CD4-positive, alpha-beta T cell (primary cell): ENCODE measurements around the gene ZNF77. TPM values are rescaled to one million over a fixed set of nuclear protein-coding genes. Genes with fewer than 3 reads are reported as not detected.
"Not testable (repeated sequence)": the region's sequence is repeated elsewhere in the genome, so short reads cannot be mapped to it uniquely, and the experiment has no call there.

Experiments
- ATAC-seq: fragments of 200-7000 bp; cut with Tn5 transposase; one replicate; pipeline ENCODE4 v1.10.0; 2022; ENCODE audit warnings: mild to moderate bottlenecking; ENCODE audit not compliant: poor library complexity
- CTCF ChIA-PET: fragments of 350-600 bp; sonication (Branson Sonifier 250); formaldehyde crosslinking; loops from one replicate; lab custom pipeline; 2021; ENCODE audit warnings: antibody characterized with exemption, inconsistent platforms; lab: Charles Lee
- POLR2A ChIA-PET: fragments of 350-600 bp; sonication (Branson Sonifier 250); formaldehyde crosslinking; loops from one replicate; lab custom pipeline; 2021; ENCODE audit warnings: antibody characterized with exemption, inconsistent platforms; lab: Charles Lee
- DNase-seq, 14 experiments: peaks; one replicate each; pipeline ENCODE4 v3.0.0-alpha.2; 2013 to 2020; ENCODE audit warnings: mixed read lengths in 2 of 14
- H3K27ac ChIP-seq, 2 donors: one replicate each; pipeline versions ENCODE4 v1.5.1 to v1.7.0; 2013; ENCODE audit warnings: low read length in 2 of 2, low read depth in 1 of 2, mild to moderate bottlenecking in 1 of 2
- H3K27me3 ChIP-seq, 2 experiments: 1 replicate in 1 of 2; 2 replicates in 1 of 2; pipeline versions ENCODE4 v1.6.1 to v1.7.0; 2013; ENCODE audit warnings: low read length in 2 of 2, control low read depth in 1 of 2, mild to moderate bottlenecking in 1 of 2, moderate library complexity in 1 of 2; ENCODE audit not compliant: insufficient read depth in 2 of 2, control insufficient read depth in 1 of 2
- H3K36me3 ChIP-seq: one replicate; pipeline ENCODE4 v1.6.1; 2013; ENCODE audit warnings: low read length, control low read depth; ENCODE audit not compliant: insufficient read depth
- H3K4me1 ChIP-seq: one replicate; pipeline ENCODE4 v1.6.1; 2013; ENCODE audit warnings: low read length, control low read depth; ENCODE audit not compliant: insufficient read depth
- H3K4me3 ChIP-seq: one replicate; pipeline ENCODE4 v1.5.1; 2013; ENCODE audit warnings: mild to moderate bottlenecking, low read length, moderate library complexity
- H3K9me3 ChIP-seq, 2 experiments: 1 replicate in 1 of 2; 2 replicates in 1 of 2; pipeline versions ENCODE4 v1.6.1 to v1.7.0; 2013; ENCODE audit warnings: low read length in 2 of 2, mild to moderate bottlenecking in 2 of 2, control low read depth in 1 of 2, moderate library complexity in 1 of 2; ENCODE audit not compliant: control insufficient read depth in 1 of 2, insufficient read depth in 1 of 2
- H3K27ac Mint-ChIP-seq: one replicate; pipeline ENCODE4 v1.8.0; 2020; ENCODE audit warnings: mixed read lengths
- H3K27me3 Mint-ChIP-seq: one replicate; pipeline ENCODE4 v1.8.0; 2021; ENCODE audit warnings: mixed read lengths
- H3K36me3 Mint-ChIP-seq: one replicate; pipeline ENCODE4 v1.8.0; 2021; ENCODE audit warnings: low read depth, mixed read lengths
- H3K4me1 Mint-ChIP-seq: one replicate; pipeline ENCODE4 v1.8.0; 2021; ENCODE audit warnings: low read depth, mixed read lengths
- H3K4me3 Mint-ChIP-seq: one replicate; pipeline ENCODE4 v1.8.0; 2020; ENCODE audit warnings: mild to moderate bottlenecking, mixed read lengths
- H3K9me3 Mint-ChIP-seq: one replicate; pipeline ENCODE4 v1.8.0; 2020; ENCODE audit warnings: mixed read lengths
- intact Hi-C, 2 experiments: fragments of 100-400 bp; cut with DNase I in 1 of 2; cut with micrococcal nuclease in 1 of 2; formaldehyde crosslinking; loops; one replicate each; pipeline versions ENCODE4 v1.15.1 to v1.9.0; 2023 to 2025; cut with DNase I, micrococcal nuclease
- total RNA-seq, 174 experiments: library from RNA in 2 of 174; stranded (reverse) in 2 of 174; gene quantifications; one replicate each; pipeline ENCODE4 v1.2.3 and lab custom pipeline; 2021 to 2026
- TF ChIP-seq, protein P1 (sequence below): fragments of 200-600 bp; IDR thresholded peaks from one replicate; pipeline ENCODE4 v1.8.0; 2022; ENCODE audit warnings: antibody characterized with exemption, mild to moderate bottlenecking

ZNF77 gene
- total RNA-seq, 2 experiments from 2014 or later, result 2.0 to 2.4 TPM

- no peaks in the 10 kb centered on the region for H3K27me3 ChIP-seq
- no peaks in the 10 kb centered on the region for H3K36me3 ChIP-seq
- ChIA-PET CTCF (no interaction called here), POLR2A (no interaction called here)
- H3K9me3 ChIP-seq, result peaks cover 0 to 7% of the 10 kb centered on the region in 2 experiments
- DNase-seq (no peak), ATAC-seq (no peak)
- Mint-ChIP-seq H3K36me3 (peaks cover 6% of the 10 kb centered on the region), H3K9me3 (peaks cover under 1% of the 10 kb centered on the region), H3K4me1 (peaks cover 18% of the 10 kb centered on the region), H3K4me3 (peak overlapping the region; percentile 52), H3K27ac (no peak overlapping the region), H3K27me3 (no peaks in the 10 kb centered on the region)
- no peak overlapping the region for H3K4me3 ChIP-seq
- TF ChIP-seq, protein P1, sequence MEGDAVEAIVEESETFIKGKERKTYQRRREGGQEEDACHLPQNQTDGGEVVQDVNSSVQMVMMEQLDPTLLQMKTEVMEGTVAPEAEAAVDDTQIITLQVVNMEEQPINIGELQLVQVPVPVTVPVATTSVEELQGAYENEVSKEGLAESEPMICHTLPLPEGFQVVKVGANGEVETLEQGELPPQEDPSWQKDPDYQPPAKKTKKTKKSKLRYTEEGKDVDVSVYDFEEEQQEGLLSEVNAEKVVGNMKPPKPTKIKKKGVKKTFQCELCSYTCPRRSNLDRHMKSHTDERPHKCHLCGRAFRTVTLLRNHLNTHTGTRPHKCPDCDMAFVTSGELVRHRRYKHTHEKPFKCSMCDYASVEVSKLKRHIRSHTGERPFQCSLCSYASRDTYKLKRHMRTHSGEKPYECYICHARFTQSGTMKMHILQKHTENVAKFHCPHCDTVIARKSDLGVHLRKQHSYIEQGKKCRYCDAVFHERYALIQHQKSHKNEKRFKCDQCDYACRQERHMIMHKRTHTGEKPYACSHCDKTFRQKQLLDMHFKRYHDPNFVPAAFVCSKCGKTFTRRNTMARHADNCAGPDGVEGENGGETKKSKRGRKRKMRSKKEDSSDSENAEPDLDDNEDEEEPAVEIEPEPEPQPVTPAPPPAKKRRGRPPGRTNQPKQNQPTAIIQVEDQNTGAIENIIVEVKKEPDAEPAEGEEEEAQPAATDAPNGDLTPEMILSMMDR, result no peak
- H3K4me1 ChIP-seq, result peaks cover 20% of the 10 kb centered on the region
- intact Hi-C loops, result loop anchor here in 1 of 2 experiments (5.0 kb wide), 1 partner anchor 60 kb away; the partner anchor contains the start of gene ZNF555
- no peak overlapping the region for H3K27ac ChIP-seq
These were observed 42.1 kb downstream of the ZNF77 start for GRCh38 chr19:2902590-2903218.

DNA sequence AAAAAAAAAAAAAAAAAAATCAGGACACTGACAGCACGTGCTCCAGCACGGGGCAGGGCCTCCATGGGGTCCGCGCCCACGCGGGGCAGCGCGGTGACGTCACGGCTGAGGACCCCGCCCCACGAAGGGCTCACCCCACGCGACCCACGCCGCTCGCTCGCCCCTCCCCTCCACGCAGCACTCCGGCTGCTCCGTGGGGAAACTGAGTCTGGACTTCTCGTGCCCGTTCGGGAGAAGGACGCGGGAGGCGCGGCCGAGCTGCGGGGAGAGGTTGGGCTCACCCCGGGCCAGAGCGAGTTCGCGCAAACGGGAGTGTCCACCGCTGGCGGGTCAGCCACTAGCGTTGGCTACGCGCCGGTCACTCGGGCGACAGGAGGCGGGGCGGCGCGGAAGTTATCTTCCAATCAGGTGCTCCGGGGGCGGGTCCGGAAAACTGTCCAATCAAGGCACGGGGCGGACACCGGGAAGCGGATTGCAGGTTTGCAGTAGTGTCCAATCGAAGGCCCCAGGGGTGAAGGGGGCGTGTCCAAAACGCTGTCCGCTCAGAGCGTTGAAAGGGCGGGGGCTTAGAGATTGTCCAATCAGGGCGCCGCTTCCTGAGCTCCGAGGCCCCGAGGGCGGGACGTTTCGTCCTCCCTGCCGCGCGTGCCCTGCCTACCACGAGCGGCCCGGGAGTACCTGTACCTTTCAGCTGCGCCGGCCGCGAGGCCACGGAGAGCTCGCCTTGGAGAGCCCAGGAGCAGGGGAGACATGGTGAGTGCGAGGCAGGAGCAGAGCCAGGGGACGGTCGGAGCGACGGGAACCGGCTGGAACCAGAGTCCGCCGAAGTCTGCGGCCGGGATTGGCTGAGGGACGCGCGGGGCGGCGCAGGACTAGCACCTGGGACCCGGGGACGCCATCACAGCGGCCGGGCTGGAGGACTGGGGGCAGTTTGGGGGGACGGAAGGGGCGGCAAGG is 44.2 kb downstream of the ZNF77 start, which contains the start of gene ZNF57:
Gene ZNF57, plus strand, starts transcription at position 633 of the 957 bp plus-strand sequence. Its CDS starts 118 bp downstream, at position 751.
- Mint-ChIP-seq H3K9me3 (peaks cover 3% of the 10 kb centered on the region), H3K27me3 (no peaks in the 10 kb centered on the region), H3K4me3 (peak within 1 kb of the TSS; percentile 98), H3K36me3 (peaks cover 6% of the 10 kb centered on the region), H3K4me1 (peaks cover 18% of the 10 kb centered on the region), H3K27ac (peak within 1 kb of the TSS; percentile 70)
- H3K9me3 ChIP-seq, result peaks cover 8 to 15% of the 10 kb centered on the region in 2 experiments
- no peak within 1 kb of the TSS for H3K27ac ChIP-seq
- H3K36me3 ChIP-seq, result no peaks in the 10 kb centered on the region
- ATAC-seq (peak; percentile 97), DNase-seq (peak; percentile 93 to 99 (median 97))
- intact Hi-C loops, result loop anchor here in 1 of 2 experiments (2.0 to 5.0 kb wide), 2 partner anchors 50 to 58 kb away; partner anchors contain the start of gene ZNF555
- peaks cover 20% of the 10 kb centered on the region for H3K4me1 ChIP-seq
- peak within 1 kb of the TSS; percentile 68 for H3K4me3 ChIP-seq
- TF ChIP-seq, protein P1, result no peak
- ChIA-PET POLR2A (interaction anchor here (1.0 to 1.1 kb wide), 9 partner anchors 12 to 862 kb away, joined by 3 to 13 read pairs (median 4); partner anchors contain the start of genes MRPL54, THOP1, TLE5 and ZNF555), CTCF (interaction anchor here (0.5 to 1.3 kb wide), 4 partner anchors 13 to 745 kb away, joined by 3 to 4 read pairs (median 4); no protein-coding TSS in a partner anchor)
- H3K27me3 ChIP-seq, result no peaks in the 10 kb centered on the region

GRCh38 chr19:2896694-2897093 is 48.1 kb downstream of the ZNF77 start:
- Mint-ChIP-seq H3K27ac (no peak overlapping the region), H3K9me3 (peaks cover 3% of the 10 kb centered on the region)
- no peak for ATAC-seq

DNA sequence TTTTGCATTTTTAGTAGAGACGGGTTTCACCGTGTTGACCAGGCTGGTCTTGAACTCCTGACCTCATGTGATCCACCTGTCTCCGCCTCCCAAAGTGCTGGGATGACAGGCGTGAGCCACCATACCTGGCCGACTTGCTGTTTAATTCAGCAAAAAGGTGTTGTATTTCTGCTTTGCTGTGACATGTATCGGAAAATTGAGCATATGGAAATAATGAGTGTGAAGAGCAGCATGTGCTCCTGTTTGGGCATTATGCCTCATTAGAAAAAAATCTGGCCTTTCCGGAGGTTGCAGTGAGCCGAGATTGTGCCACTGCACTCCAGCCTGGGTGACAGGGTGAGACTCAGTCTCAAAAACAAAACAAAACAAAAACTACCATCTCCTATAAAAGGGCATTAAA is 54.2 kb downstream of the ZNF77 start:
- H3K4me1 Mint-ChIP-seq, H3K36me3 Mint-ChIP-seq, H3K4me3 ChIP-seq, H3K9me3 Mint-ChIP-seq, H3K9me3 ChIP-seq, H3K27ac ChIP-seq, ATAC-seq, DNase-seq, H3K36me3 ChIP-seq, H3K27ac Mint-ChIP-seq, CTCF ChIA-PET, H3K27me3 Mint-ChIP-seq, POLR2A ChIA-PET, H3K27me3 ChIP-seq, H3K4me3 Mint-ChIP-seq, intact Hi-C loops: not testable (repeated sequence)
- peaks cover 18% of the 10 kb centered on the region for H3K4me1 ChIP-seq

More at GRCh38 chr19:2896694-2897093, 48.1 kb downstream of the ZNF77 start:
- peaks cover 8 to 15% of the 10 kb centered on the region in 2 experiments for H3K9me3 ChIP-seq
- peaks cover 10% of the 10 kb centered on the region for H3K4me1 Mint-ChIP-seq
- no peak overlapping the region for H3K4me3 ChIP-seq
- no peaks in the 10 kb centered on the region for H3K27me3 Mint-ChIP-seq
- intact Hi-C loops, result no loop called here
- H3K4me1 ChIP-seq, result peaks cover 16% of the 10 kb centered on the region
- TF ChIP-seq, protein P1, result no peak
- no peaks in the 10 kb centered on the region for H3K27me3 ChIP-seq
- no peak overlapping the region for H3K27ac ChIP-seq
- no peaks in the 10 kb centered on the region for H3K36me3 ChIP-seq
- CTCF ChIA-PET, result no interaction called here
- no peak overlapping the region for H3K4me3 Mint-ChIP-seq
- peaks cover 6% of the 10 kb centered on the region for H3K36me3 Mint-ChIP-seq
- no peak for DNase-seq
- POLR2A ChIA-PET, result no interaction called here
